ENCODE measurements around the gene TSPAN5.
A peak's percentile ranks its signal among the peaks of the same experiment; 100 is the strongest.

The TSPAN5 gene

GRCh38 chr4:98672583-98673287, 14.3 kb upstream of the TSPAN5 start:
- DNase-seq, result no peak

GRCh38 chr4:98671131-98671530, 12.7 kb upstream of the TSPAN5 start:
- DNase-seq, result no peak

- no peak for DNase-seq
Observed at GRCh38 chr4:98670186-98670585, 11.8 kb upstream of the TSPAN5 start.

GRCh38 chr4:98669577-98669976, 11.2 kb upstream of the TSPAN5 start:
- no peak for DNase-seq

GRCh38 chr4:98664959-98665358, 6.5 kb upstream of the TSPAN5 start:
- DNase-seq, result no peak

- DNase-seq, result peak; percentile 81
Observed at GRCh38 chr4:98663226-98664006, 5.0 kb upstream of the TSPAN5 start.

- peak; percentile 48 for DNase-seq
Observed at GRCh38 chr4:98662626-98663225, 4.3 kb upstream of the TSPAN5 start.

- no peak for DNase-seq
Observed at GRCh38 chr4:98662055-98662453, 3.6 kb upstream of the TSPAN5 start.

- DNase-seq, result no peak
Observed at GRCh38 chr4:98661371-98662054, 3.1 kb upstream of the TSPAN5 start.

GRCh38 chr4:98659741-98660462, 1.5 kb upstream of the TSPAN5 start:
- DNase-seq, result no peak

- no peak for DNase-seq
Observed at GRCh38 chr4:98659106-98659592, 738 bp upstream of the TSPAN5 start.

GRCh38 chr4:98657531-98658286, 702 bp downstream of the TSPAN5 start:
- DNase-seq, result peak; percentile 42

- no peak for DNase-seq
Observed at GRCh38 chr4:98656886-98657285, 1.5 kb downstream of the TSPAN5 start.

- no peak for DNase-seq
Observed at GRCh38 chr4:98656443-98656842, 2.0 kb downstream of the TSPAN5 start.

GRCh38 chr4:98653890-98654867, 4.2 kb downstream of the TSPAN5 start:
- no peak for DNase-seq

- DNase-seq, result no peak
Observed at GRCh38 chr4:98652996-98653395, 5.4 kb downstream of the TSPAN5 start.

- DNase-seq, result no peak
Observed at GRCh38 chr4:98648602-98649001, 9.8 kb downstream of the TSPAN5 start.

- no peak for DNase-seq
Observed at GRCh38 chr4:98646422-98646821, 12.0 kb downstream of the TSPAN5 start.

- DNase-seq, result no peak
Observed at GRCh38 chr4:98645527-98645926, 12.9 kb downstream of the TSPAN5 start.

GRCh38 chr4:98643755-98644154, 14.7 kb downstream of the TSPAN5 start:
- DNase-seq, result no peak
